GM21423 (cell line): Measurements from ENCODE around the gene PCSK9.
"Not testable (repeated sequence)": the region's sequence is repeated elsewhere in the genome, so short reads cannot be mapped to it uniquely, and the experiment has no call there.

Source experiments
- ATAC-seq: cut with Tn5 transposase; IDR thresholded peaks from one replicate; pipeline ENCODE4 v1.9.1; 2021; ENCODE audit warnings: mild to moderate bottlenecking, moderate library complexity; ENCODE audit not compliant: unreplicated experiment

Gene PCSK9

DNA sequence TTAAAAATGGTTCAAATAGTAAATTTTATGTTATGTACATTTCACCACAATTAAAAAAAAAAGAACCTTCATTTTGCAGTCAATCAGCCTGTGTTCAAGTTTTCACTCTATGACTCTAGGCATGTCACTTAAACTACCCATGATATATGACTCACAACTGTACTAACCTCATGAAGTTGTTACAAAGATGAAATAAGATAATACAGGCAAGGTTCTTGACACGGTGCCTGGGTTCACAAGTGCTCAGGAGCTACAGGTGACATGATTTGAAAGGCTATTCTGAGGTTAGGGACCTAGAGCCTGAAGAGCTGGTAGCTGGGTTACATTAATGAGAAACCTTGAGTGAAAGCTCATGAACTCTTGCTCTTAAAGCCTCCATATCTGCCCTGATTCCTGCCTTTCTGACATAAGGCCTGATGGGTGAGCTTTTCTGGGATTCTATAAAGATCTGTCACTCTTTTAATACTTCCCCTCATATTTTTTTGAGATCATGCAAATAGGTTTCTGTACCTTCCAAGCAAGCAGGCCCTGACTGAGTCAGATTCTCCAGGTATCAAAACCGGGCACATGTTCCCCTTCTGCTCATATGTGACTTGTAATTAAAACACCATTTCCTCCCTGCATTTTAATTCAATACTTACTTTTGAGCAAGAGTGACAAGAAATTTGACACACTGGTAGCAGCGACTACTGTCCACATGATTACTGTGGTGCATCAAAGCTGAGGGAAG, 34.0 kb downstream of the PCSK9 start:
- ATAC-seq, result no peak

DNA sequence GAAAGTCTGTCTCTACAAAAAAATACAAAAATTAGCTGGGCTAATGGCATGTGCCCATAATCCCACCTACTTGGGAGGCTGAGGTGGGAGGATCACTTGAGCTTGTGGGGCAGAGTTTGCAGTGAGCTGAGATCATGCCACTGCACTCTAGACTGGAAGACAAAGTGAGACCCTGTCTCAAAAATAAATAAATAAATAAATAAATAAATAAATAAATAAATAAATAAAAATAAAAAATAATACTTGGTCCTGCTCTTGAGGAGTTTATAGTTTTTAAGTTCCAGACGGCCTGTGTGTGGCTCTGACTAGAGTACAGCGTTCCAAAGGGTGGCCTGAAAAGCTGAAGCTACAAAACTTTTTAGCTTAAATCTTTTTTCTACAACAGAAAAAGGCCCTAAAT, 35.1 kb downstream of the PCSK9 start:
- no peak for ATAC-seq

DNA sequence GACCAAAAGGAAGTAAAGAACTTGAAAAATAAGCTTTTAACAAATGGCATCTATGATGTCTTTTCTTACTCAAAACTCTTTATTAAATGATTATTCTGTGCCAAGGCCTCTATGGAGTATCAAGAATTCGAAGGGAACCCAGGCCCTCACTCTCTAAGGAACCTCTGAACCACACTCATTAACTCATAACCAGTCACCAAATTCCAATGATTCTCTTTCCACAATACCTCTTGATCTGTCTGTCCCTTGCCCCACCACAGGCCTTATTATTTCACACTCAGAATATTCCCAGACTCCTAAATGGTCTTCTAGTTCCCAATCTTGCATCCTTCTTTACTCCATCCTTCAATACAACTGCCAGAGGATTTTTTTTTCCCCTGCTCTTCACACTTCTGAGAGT, 37.0 kb downstream of the PCSK9 start:
- no peak for ATAC-seq

DNA sequence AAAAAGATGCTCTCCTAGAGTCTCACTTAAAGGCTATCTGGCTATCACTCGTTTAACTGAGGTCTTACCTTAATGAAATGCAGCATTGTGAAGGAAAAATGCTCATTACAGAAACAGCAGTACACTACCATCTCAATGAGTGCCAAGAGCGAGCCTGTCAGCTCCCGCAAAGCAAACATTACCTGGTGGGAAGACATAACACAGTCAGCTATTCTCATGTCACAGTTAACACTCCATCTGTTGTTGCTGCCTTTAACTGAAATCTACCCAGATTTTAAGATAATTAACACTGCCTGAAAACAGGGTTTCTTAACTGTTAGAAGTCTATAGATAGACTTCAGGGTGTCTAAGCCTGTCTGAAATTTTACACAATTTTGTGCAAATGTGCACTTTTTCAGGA, 39.1 kb downstream of the PCSK9 start:
- no peak for ATAC-seq

DNA sequence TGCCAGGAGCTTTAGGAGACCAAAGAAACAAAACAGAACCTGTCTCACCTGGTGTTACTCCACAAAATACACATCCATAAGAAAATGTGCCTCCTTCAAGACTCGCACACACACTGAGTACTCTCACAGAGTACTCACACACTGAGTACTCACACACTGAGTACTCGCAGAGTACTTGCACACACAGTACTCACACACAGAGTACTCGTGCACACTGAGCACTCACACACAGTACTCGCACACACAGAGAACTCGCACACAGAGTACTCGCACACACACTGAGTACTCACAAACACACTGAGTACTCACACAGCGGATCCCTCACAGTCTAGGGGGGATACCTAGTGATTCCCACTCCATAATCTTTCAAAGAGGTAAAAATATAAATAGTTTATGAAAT, 40.3 kb downstream of the PCSK9 start:
- ATAC-seq, result no peak

DNA sequence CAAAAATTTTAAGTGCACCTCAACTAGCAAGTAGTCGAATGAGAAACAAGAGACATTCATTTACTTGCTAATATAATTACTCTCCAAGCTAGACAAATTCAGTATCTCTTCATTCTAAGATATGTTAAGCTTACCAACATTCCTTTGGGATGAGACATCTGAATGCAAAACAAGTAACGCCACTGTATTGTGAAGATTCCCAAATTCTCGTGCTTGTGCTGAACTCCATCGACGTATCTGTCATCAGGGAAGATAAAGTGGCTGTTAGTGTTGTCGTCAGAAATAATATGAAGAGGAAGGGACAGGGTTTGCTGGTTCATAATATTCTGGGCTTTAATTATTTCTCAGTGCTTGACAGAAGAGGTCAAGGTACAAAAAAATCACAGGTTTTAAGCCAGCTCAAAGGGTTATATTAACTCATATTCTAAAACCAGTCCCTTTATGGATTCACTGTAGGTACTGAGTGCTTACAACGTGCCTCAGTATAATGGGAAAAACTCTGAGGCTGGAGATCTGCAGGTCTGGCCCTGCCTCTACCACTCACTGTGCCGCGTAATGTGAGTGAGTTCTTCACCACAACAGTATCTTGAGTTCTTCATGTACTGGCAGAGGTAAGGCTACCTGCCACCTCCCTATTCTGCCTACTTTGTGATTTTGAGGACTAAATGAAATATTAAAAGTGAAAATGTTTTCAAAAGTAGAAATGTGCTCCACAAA, 42.0 kb downstream of the PCSK9 start:
- ATAC-seq, result no peak

DNA sequence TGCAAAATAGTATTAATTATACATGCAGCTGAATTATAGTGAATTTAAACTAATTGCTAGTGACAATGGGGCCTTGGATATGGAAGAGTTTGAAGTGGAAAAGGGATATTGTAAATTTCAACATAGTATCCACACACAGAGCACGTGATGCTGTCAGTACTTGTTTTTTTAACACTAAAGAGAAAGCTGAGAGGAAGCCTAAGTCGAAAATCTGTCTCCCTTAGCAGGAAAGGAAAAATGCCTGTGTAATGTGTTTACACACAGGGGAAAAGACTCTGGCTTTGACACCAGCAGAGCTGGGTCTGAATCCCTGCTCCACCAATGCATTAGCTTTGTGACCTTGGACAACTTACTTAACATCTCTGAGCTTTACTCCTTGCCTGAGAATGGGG, 42.6 kb downstream of the PCSK9 start:
- no peak for ATAC-seq

DNA sequence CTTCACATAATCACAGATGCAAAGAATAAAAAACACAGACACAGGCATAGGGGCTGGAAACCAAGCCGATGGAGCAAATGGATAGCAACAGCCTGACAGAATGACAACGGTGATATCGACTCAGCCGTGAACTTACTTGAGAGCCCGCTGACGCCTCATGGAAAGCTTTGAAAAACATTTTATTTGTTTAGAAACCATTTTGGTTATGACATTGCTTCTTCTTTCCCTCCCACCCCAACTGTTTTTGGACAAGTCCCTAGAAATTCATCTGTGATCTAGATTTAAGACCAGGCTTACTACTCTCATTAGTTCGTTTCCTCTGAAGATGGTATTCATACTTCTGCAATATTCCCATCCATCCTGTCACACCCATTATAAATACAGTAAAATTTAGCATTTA, 44.9 kb downstream of the PCSK9 start:
- no peak for ATAC-seq

DNA sequence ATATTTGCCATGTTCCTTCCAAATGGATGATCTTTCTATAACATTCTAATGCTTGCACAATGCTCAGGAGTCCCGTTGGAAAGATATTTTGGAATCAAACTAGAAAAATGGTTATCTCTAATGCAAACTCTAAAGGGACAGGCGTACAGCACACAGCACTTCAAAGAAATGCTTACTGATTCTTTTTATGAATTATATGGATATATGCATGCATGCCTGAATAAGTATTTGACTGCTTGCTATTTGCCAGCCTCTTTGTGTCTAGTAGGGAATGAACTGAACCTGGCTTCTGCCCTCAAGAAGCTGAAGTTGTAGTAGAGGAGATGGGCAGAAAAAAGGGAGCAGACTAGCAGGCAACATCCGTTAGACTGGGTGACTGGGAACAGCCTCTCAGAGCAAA, 48.1 kb downstream of the PCSK9 start:
- ATAC-seq, result no peak

DNA sequence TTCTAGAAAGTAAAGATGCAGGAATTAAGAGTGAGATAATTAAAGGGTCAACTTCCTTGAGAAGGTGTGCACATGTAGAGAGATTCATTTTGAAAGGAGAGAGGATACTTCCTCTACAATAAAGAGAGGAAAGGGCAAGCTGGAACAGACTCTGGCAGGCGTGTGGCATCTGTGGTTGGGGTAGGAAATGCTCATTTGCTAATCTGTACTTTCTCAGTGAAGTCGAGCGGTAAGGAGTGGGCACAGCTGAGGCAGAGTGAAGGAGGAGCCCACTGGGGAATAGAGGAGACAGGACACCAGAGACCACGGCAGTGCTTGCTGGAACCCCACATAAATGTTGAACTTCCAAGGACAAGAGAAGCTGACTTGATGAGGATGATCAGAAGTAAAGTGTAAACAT, 49.1 kb downstream of the PCSK9 start:
- no peak for ATAC-seq

DNA sequence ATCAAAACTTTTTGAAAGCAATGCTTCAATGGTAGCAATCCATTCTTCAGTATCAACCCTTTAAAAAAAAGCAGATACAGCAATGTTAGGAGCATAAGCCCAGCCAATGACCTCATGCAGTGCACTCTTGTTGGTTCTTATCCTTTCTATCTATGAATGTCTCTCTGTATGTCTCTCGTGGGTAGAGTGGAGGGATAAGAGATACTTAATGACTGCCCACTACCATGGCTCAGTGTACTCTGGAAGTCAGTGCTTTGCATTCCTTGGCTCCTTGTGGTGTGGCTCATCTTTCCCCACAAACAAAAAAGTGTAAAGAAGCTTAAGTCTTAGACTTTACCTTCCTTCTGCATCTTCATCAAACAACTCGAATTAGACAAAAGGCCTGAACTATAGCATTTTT, 50.3 kb downstream of the PCSK9 start:
- ATAC-seq, result no peak

DNA sequence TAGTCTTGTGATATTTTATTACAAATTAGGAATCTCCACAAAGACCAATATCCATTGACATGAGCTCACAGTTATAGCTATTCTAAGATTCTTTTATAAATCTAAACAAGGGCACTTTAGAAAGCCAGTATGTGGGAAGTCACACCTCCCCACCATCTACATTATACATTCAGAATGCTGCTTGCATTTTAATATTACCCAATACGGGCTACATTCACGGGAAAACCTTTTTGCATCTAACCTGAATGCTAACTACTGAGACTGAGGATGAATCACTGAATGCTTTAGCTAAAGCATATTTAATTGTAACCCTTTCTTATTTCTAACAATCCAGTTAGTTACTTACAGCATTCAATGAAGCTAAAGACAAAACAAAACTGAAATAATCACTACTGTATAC, 53.1 kb downstream of the PCSK9 start:
- no peak for ATAC-seq

DNA sequence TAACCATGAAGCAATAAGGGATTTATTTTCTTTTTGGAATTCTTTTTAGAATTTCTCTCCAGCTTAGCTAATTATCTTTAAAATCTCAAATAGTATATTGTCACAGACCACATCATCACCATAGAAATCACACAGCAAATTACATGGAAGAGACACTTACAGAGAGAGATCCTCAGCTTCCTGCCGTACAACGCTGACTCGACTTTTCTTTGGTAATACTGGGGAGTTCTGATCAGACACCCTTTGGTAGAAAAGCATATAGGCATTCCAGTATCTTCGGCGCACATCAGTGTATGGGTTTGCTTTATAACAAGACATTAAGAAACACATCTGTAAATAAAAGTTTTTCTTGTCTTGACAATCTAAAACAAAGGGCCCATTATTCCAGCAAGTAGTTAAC, 55.7 kb downstream of the PCSK9 start:
- ATAC-seq, result no peak

DNA sequence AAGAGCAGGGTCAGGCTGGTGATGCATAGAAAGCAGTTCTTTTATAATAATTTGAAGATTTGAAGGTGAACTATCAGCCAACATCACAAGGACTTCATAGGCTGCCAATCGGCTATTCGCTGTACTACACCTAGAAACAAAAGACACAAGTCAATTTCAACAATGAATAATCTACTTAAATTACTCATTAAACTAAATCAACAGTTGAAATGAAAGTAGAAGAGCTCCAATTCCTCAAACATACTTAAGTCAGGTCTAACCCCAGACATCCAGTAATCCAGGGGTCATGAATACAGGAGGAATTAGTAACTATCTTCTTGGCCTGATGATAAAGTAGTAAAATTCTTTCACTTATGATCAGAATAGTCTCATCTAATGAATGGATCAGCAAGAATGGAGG, 64.5 kb downstream of the PCSK9 start:
- ATAC-seq, result no peak

DNA sequence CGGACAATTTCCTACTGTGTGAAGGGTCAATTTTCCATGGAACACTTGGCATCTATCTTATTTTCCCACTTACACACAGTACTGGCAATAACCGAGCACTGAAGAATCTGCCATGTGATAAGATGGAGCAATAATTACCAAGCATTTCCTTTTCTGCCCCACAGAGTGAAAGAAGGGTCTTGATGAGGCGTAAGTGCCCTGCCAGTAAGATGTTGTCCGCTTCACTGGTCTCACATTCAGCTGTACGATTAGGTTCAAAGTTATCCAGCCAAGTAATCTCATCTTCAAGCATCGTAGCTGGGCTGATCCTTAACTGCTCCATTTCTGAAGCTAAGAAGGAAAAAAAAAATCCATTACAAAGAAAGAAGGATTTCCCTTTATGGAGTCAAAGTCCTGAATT, 67.8 kb downstream of the PCSK9 start:
- no peak for ATAC-seq

DNA sequence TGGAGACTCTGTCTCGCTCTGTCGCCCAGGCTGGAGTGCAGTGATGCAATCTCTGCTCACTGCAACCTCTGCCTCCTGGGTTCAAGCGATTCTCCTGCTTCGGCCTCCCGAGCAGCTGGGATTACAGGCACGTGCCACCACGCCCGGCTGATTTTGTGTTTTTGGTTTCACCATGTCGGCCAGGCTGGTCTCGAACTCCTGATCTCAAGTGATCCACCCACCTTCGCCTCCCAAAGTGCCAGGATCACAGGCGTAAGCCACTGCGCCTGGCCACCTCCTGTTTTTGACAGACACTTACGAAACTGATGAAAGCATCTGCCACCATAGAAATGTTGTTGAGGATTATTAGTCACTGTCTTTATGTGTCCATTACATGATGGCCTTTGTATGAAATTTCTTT, 69.7 kb downstream of the PCSK9 start:
- ATAC-seq, result not testable (repeated sequence)
